ENCODE measurements around the gene OR4F16. TPM values are rescaled to one million over a fixed set of nuclear protein-coding genes. Genes with fewer than 3 reads are reported as not detected.
"Not testable (repeated sequence)": the region's sequence is repeated elsewhere in the genome, so short reads cannot be mapped to it uniquely, and the experiment has no call there.

The OR4F16 gene, protein sequence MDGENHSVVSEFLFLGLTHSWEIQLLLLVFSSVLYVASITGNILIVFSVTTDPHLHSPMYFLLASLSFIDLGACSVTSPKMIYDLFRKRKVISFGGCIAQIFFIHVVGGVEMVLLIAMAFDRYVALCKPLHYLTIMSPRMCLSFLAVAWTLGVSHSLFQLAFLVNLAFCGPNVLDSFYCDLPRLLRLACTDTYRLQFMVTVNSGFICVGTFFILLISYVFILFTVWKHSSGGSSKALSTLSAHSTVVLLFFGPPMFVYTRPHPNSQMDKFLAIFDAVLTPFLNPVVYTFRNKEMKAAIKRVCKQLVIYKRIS
- total RNA-seq: not detected
- long read RNA-seq: 0 reads

GRCh38 chr1:686554-686953 is at the start of gene OR4F16:
TSS of gene OR4F16 (minus strand) at chr1:686654. CDS start at chr1:686654, 0 bp downstream.
- intact Hi-C loops (cut with micrococcal nuclease); H3K9me3 ChIP-seq (replicated peaks); DNase-seq; H3K27me3 ChIP-seq (ENCODE audit: low read depth); H3K36me3 ChIP-seq; H3K27ac ChIP-seq (replicated peaks); H3K4me3 ChIP-seq; H3K4me1 ChIP-seq: not testable (repeated sequence)

- H3K4me1 ChIP-seq; H3K36me3 ChIP-seq; DNase-seq; H3K27me3 ChIP-seq (ENCODE audit: low read depth); H3K9me3 ChIP-seq (replicated peaks); H3K27ac ChIP-seq (replicated peaks); H3K4me3 ChIP-seq; intact Hi-C loops (cut with micrococcal nuclease): not testable (repeated sequence)
Measured at GRCh38 chr1:733649-734048, 47.2 kb upstream of the OR4F16 start.

DNA sequence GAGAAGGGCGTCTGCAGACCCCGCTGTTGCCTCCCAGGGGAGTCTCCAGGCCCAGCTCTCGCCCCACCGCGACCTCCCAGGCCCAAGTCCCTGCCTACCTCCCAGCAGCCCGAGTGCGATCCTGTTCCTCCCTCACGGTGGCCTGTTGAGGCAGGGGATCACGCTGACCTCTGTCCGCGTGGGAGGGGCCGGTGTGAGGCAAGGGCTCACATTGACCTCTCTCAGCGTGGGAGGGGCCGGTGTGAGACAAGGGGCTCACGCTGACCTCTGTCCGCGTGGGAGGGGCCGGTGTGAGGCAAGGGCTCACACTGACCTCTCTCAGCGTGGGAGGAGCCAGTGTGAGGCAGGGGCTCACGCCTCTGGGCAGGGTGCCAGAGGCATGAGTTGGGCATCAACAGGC is 40.6 kb upstream of the OR4F16 start:
- H3K4me3 ChIP-seq; H3K36me3 ChIP-seq; H3K9me3 ChIP-seq (replicated peaks); H3K4me1 ChIP-seq; DNase-seq; H3K27ac ChIP-seq (replicated peaks); H3K27me3 ChIP-seq (ENCODE audit: low read depth); intact Hi-C loops (cut with micrococcal nuclease): not testable (repeated sequence)

Other genes with a start within 250 kb of the OR4F16 start
- not detected for gene OR4F29, start 235.0 kb downstream of the OR4F16 start, total RNA-seq
- gene SAMD11, start 237.3 kb upstream of the OR4F16 start, total RNA-seq: 2.4 TPM